IPS DF 19.7 (cell line): ENCODE results near the gene IQGAP2.

Experiments
- DNase-seq: peaks from one replicate; pipeline ENCODE4 v3.0.0-alpha.2; 2013; ENCODE audit warnings: low read depth, low spot score

The IQGAP2 gene

GRCh38 chr5:76604838-76605237, 201.8 kb downstream of the IQGAP2 start:
- no peak for DNase-seq

- DNase-seq, result no peak
These were observed 203.6 kb downstream of the IQGAP2 start for GRCh38 chr5:76606701-76607100.

- DNase-seq, result no peak
These were observed 204.3 kb downstream of the IQGAP2 start for GRCh38 chr5:76607353-76607871.

GRCh38 chr5:76608833-76609232, 205.7 kb downstream of the IQGAP2 start:
- DNase-seq, result no peak

- DNase-seq, result no peak
These were observed 207.1 kb downstream of the IQGAP2 start for GRCh38 chr5:76610196-76610595.

- DNase-seq, result no peak
These were observed 209.9 kb downstream of the IQGAP2 start for GRCh38 chr5:76612942-76613341.

- DNase-seq, result no peak
These were observed 212.7 kb downstream of the IQGAP2 start for GRCh38 chr5:76615759-76616158.

GRCh38 chr5:76616206-76616605, 213.1 kb downstream of the IQGAP2 start:
- DNase-seq, result no peak

- no peak for DNase-seq
These were observed 214.1 kb downstream of the IQGAP2 start for GRCh38 chr5:76617229-76617628.

- no peak for DNase-seq
These were observed 214.6 kb downstream of the IQGAP2 start for GRCh38 chr5:76617675-76618074.

GRCh38 chr5:76620166-76620565, 217.1 kb downstream of the IQGAP2 start:
- DNase-seq, result no peak

GRCh38 chr5:76622076-76622475, 219.0 kb downstream of the IQGAP2 start:
- DNase-seq, result no peak

GRCh38 chr5:76622973-76623596, 220.0 kb downstream of the IQGAP2 start, which contains the start of gene F2RL2:
Gene F2RL2, minus strand, starts transcription at chr5:76623403. Its CDS starts 173 bp downstream, at chr5:76623230.
- no peak for DNase-seq

GRCh38 chr5:76625087-76625815, 222.2 kb downstream of the IQGAP2 start:
- no peak for DNase-seq

GRCh38 chr5:76626738-76627137, 223.7 kb downstream of the IQGAP2 start:
- DNase-seq, result no peak

GRCh38 chr5:76634661-76635060, 231.6 kb downstream of the IQGAP2 start:
- DNase-seq, result no peak

- DNase-seq, result no peak
These were observed 234.4 kb downstream of the IQGAP2 start for GRCh38 chr5:76637490-76637889.

GRCh38 chr5:76638479-76638878, 235.4 kb downstream of the IQGAP2 start:
- DNase-seq, result no peak

- no peak for DNase-seq
These were observed 238.5 kb downstream of the IQGAP2 start for GRCh38 chr5:76641514-76642120.

GRCh38 chr5:76642390-76643040, 239.4 kb downstream of the IQGAP2 start:
- no peak for DNase-seq

- no peak for DNase-seq
These were observed 240.3 kb downstream of the IQGAP2 start for GRCh38 chr5:76643371-76643770.

GRCh38 chr5:76649140-76649539, 246.1 kb downstream of the IQGAP2 start:
- DNase-seq, result no peak
